HFF-Myc (cell line): ENCODE measurements around the gene SLC1A2.

ENCODE experiments used
- DNase-seq: peaks from one replicate; pipeline ENCODE4 v3.0.0-alpha.2; 2011; ENCODE audit warnings: low read depth; ENCODE audit errors: extremely low read depth
- H3K4me3 ChIP-seq: replicated peaks from 2 replicates; pipeline ENCODE4 v1.5.1; 2011; ENCODE audit warnings: low read depth, mild to moderate bottlenecking, control low read depth, low read length
- CTCF ChIP-seq: IDR thresholded peaks from 2 replicates; pipeline ENCODE4 v1.5.1; 2012; ENCODE audit warnings: mild to moderate bottlenecking, low read depth, low read length, control low read depth; ENCODE audit errors: missing control alignments

SLC1A2 gene

DNA sequence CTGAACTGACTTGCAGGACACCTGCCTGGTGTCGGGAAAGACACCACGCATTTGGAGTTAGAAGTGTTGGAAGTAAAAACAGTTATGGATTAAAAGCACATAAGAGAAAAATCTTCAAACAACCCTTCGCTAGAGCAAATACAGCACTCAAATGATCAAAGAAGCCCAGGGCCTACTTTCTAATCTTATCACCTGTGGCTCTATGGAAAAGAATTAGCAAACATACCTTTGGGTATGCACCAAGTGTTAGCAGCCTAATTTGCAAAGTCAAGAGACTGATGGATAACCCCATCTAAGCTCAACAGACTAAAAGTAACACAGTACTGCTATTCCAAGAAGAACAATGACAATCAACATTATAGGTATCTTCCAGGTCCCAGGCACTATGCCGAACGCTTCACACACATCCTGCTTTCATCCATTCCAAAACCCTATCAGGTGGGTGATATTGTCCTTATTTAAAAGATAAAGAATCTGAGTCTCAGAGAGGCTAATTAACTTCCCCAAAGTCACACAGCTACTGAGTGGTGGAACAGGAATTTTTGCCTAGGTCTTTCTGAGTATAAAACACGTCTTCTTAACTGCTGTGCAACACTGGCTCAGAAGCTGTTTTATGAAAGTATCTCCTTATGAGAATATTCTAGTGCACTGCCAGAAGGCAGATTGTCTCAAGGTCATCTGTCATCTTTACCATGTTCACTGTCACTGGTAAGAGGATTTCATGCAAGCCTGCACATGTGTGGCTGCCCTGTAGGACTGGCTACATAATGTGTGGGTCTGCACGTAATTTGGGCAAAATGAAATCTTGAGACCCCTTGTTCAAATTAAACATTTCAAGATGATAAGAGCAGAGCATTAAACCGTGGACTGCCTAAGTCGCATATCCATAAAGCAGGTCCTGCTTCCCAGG is 16.4 kb downstream of the SLC1A2 start:
- no peak for DNase-seq
- no peak for TF ChIP-seq CTCF
- no peak overlapping the region for H3K4me3 ChIP-seq

- H3K4me3 ChIP-seq = no peak overlapping the region
- no peak for DNase-seq
- no peak for TF ChIP-seq CTCF
Measured at GRCh38 chr11:35398881-35399280, 20.5 kb downstream of the SLC1A2 start.

- H3K4me3 ChIP-seq = no peak overlapping the region
- DNase-seq = no peak
- no peak for TF ChIP-seq CTCF
Measured at GRCh38 chr11:35394941-35395340, 24.4 kb downstream of the SLC1A2 start.

DNA sequence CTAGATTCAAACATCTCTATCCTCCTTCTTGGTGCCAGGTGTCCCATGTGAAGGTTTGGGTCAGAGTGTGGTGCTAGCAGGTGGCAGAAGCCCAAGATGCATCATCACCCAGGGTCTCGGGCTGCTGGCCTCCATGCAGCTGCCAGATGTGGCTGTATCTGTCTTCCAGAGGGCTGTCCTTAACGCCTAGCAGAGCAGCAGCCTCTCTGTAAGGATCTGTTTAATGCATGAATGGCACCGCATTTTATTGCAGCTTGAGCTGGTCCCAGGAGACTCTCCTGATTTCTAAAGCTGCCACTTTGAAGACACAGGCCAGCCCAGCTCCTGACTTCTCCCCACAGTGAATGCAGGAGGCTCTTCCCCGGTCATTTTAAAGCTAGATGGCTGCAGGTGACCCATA is 26.3 kb downstream of the SLC1A2 start:
- DNase-seq = peak; percentile 61
- no peak for TF ChIP-seq CTCF
- H3K4me3 ChIP-seq = no peak overlapping the region

DNA sequence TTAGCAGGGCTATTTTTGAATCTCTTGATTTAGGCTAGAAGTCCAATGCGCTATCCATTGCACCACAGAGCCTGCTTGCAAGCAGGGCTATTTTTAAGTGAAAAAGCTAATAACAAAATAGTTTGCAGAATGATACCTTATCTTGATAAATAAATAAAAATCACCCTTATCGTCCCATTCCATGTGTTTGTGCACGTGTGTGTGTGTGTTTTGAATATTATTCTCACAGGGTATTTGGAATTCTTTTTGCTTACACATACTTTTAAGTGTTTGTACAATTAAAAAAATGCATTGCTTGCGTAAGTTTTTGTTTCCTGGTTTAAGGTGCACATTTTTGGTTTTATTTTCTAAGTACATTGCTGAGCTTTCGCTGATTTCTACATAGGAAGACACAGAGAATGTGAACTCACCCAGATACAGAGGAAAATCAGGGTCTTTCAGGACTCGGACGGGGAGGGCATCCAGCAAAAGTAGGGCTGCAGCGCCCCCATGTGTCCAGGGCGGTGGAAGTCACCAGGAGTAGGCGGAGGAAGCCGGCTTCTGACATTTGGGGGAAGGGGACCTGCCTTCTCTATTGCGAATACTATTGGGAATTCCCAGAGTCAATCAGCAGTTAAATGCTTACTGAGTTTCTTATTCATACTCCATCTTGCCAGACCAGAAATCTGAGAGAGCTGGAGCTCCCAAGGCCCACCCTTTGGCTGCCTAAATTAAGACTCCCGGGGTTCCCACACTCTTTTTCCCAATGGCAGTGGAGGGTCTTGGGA is 27.3 kb downstream of the SLC1A2 start:
- TF ChIP-seq CTCF = peak; percentile 81
- DNase-seq = peak; percentile 77
- H3K4me3 ChIP-seq = no peak overlapping the region

- no peak for DNase-seq
- no peak overlapping the region for H3K4me3 ChIP-seq
- TF ChIP-seq CTCF = no peak
Measured at GRCh38 chr11:35390737-35391682, 28.3 kb downstream of the SLC1A2 start.
